ENCODE measurements around the gene NENF.

The NENF gene

DNA sequence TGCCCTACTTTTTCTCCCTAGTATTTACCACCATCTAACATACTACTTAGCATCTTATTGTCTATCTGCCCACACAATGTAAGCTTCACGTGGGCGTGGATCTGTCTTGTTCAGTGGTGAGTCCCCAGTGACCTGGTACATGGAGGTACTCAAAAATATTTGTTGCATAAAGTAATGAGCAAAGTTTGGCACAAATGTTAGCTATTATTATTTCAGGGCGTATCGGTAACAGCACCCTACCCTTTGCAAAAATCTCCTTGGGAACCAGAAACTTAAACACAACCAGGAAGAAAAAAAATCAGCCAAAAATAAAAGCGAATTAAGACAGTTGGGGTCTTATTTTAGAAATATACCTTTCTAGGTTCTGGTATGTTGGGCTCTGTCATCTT is 454 bp upstream of the NENF start:
- no peak for DNase-seq

DNA sequence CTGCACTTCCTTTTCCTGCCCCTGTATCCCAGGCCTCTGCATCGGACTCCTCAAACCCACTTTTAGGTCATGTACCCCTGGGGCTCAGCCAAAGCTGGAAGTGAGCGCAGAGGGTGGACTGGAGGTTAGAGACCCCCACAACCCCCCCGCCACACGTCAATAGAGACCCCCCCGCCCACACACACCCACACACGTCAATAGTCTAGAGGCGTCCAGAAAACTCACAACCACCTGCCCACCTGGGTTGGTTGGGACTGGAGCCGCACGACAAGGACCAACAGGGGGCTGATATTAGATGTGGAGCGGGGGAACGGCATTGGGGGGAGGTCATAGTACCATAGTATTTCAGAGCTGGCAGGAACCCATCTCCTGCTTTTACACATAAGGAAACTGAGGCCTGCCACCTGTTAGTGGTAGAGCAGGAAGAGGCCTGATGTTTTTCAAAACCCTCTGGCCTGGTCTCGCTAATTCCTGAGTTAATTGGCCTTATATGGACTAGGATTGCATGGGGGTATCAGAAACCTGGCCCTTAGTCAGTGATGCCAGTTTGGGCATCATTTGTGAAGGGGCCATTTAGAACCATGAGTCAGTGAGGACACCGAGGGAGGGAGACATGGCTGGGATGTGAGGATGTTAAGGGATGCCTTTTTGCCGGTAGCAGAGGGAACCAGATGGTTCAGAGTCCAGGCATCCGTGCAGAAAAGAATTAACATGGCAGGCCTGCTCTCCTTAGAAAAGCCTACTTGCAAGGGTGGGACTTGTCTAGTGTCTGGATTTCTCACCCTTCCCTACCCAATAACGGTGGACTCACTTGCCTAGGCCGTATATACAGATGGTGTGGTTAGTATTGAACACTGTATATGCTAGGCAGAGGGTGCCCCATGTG is 1.1 kb downstream of the NENF start:
- peak; percentile 54 for DNase-seq

DNA sequence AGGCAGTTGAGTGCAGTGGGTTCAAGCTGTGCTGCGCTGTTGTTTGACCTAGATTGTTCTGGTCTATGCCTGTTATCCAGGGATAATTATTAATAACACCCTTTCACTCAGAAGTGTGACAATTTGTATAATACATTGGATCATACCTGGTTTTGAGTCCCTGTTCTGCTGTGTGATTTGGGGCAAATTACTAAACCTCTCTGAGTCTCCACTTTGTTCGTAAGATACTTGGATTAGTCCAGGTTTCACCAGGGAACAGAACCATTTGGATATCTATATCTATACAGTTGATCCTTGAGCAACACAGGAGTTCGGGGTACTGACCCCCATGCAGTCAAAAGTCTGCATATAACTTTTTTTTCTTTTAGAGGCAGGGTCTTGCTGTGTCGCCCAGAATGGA is 2.3 kb downstream of the NENF start:
- DNase-seq, result no peak

DNA sequence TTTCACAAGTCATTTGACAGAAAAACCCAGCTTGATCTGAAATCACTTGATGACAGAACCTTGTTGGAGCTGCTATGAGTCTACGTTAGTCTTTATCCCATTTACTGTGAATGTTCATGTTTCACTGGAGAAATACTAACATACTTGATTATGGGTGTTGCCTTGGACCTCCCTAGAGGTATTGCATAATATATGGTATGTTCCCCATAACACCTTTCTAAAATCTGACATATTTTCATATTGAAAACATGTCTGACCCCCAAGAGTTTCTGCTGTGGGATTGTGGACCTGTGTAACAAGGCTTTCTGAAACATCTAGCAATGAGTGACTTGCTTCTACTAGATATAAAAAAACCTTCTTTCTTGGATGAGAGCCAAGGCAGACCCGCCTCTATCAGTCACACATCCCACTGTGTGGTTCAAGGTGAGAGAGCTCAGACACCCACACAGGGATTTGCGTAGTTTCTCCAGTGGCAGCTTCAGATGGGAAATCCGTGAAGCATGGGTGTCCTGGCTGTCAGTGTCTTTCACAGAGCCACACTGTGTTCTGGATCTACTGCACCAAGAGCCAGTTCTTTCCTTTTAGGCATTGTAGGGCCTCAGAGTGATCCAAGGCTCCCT is 4.6 kb downstream of the NENF start:
- DNase-seq, result peak; percentile 48

DNA sequence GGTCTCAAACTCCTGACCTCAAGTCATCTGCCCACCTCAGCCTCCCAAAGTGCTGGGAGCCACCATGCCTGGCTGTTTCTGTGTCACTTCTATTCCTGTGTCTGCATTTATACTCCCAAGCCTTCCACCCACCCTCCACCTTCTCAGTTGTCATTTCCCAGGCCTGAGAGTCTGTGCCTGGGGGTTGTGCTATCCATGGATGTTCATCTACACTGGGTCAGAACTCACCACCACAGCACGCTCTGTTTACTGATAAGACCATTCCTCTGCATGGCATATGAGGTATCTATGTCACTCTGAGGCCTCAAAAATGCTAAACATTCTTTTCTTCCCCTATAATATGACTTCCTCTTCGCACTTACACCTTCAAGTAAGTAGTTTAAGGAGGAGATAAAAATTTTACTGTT is 6.1 kb downstream of the NENF start:
- DNase-seq, result no peak

DNA sequence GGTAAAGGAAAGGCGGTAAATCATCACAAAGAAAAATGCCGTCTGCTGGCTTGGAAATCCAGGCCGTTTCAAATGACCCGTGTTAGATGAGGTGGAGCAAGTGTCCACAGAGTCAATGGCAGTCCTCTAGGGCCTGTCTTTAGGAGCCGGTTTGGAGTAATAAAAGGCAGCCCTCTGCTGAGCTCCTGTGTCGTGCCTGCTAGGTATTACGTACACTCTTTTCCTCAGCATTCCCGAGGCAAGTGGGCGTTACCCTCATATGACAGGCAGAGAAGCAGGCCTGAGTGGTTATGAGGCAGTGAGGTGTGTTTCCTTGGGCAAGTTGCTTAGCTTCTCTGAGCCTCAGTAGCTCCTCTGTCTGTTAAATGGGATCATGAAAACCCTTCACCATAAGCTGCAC is 7.7 kb downstream of the NENF start:
- no peak for DNase-seq

DNA sequence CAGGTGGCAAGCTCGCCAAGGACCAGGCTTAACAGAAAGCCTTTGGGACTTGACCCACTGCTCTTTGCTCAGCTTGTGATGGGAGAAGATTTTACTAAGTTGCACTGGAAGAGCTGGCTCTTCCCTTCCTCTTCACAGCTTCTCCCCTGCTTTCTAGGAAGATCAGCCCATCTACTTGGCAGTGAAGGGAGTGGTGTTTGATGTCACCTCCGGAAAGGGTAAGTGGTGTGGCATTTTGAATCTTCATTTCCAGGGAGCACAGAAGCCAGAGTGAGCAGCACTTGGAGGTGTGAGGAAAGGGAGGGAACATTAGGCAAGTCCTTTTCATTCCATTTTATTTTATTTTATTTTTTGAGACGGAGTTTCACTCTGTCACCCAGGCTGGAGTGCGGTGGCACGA is 9.7 kb downstream of the NENF start:
- no peak for DNase-seq

DNA sequence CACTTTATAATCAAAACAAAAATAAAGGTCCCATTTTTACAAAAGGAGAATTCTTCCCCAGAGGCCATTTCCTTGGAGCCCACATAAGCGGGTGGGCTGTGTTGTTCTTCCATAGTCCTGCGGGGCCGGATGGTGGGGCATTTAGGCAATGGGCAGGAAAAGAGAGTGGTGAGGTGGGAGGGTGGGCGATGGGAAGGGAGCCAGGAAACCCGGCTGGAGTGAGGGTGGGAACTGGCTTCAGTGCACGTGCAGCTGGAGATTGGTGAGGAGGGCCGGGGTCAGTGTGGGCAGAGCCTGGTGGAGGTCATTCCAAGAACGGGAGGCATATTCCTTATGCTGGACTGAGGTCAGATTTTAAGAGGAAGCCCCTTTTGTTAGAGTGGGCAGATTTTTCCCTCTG is 13.6 kb downstream of the NENF start:
- no peak for DNase-seq

DNA sequence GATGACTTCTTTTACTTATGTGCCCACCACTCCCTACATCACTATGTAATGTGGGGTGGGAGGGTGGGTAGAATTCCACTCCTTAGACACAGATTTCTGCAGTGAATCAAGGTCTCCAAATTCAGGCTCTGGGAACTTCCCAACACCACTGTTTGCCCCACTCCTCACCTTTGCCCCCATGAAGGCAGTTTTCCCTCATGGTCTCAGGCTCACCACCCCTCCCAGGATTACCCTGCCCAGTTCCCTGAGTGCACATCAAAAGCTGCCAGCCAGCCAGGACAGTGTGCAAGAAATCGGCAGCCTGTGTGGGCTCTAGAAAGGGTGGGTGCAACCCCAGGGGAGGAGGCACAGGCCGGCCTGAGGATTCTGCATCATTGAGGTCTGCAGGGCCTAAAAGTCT is 14.8 kb downstream of the NENF start:
- DNase-seq, result no peak

DNA sequence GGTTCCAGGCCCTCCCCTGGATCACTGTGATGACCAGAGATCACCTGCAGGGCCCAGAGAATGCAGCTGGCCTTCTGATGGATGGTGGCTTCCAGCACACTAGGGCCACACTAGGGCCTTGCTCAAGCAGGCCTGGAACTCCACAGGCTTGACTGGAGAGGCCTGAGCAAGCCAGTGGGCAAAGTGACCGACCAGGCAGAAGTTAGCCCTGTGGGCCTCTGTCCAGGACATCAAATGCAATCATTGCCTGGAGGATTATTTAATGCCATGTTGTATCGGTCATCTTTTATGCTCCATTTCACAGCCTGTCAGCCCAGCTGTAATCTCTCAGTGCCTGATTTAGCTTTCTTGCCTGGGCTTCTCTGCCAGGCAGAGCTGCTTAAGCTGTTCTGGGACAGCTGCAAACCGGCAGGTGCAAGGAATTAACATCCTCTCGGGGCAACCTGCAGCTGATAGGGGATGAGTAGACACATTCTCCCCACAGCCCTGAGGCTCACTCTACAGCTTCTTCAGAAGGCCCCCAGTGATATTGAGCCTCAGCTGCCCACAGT is 17.7 kb downstream of the NENF start:
- DNase-seq, result peak; percentile 91

DNA sequence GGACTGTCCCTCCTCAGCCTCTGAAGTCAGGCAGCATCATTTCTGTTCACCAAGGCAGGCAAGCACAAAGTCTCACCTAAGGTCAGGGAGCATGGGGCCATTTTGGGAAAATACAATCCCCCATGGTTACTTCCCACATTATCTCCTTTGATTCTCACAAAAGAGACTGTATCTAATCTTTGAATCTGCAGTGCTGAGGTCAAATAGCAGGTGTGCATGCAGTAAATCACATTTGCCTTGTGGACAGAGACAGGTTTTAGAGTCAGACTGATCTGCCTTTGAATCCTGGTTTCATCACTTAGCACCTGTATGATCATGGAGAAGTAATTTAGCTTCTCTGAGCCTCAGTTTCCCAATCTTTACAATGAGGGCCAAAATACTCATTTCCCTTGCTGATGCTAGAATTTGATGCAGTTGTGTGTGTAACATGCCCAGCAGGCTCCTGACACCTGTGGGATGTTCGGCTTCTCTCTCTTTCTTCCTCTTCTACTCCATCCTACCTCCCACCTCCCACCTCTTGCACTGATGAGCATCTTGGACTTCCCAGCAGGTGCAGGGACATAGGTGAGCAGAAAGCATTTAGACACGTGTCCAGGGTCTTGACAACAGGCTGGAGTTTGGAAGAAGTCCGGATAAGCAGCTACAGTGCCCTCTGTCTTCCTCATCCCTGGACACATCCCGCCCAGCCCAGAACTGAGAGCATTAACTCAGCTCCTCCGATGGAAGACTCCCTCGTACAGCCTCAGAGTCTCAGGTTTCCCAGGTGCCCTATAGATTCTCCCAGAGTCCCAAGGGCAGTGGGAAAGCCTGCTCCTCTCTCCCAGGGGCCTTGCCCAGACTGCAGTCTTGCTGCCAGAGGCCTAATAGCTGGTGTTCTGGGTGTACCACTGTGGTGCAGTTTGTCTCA is 18.9 kb downstream of the NENF start:
- no peak for DNase-seq

DNA sequence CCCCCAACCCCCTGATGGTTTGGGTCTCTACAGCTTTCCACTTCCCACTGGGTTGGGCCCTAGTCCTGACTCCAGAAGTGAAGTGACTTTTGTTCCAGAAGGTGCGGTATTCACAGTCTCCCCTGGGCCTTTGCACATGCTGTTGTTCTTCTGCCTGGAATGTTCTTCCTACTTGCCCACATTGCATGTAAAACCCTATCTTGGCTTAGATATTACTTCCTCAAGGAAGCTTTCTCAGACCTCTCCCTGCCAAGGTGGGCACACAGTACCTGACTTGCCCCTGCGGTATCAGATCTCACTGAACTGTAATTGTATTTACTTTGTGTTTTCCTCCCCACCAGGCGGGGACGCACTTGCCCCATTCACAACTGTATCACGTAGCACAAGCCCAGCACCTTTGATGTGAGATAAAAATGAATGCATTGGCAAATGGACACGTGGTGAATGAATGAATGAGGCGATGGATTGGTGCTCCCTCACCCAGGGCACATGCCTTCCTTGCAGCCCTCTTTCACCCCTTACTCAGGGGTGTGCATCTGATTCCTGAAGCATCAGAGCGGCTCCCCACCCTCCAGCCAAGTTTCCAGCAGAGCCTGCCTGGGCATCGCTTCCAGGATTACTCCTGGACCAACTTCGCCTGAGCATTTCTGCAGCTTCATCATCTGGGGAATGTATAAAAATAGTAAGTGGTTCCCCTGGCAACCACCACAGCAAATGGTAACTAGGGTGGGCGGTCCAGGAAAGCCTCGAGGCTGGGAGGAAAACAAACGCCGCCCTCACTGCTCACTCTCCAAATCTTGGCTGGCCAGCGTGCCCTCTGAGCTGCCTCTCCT is 19.8 kb downstream of the NENF start:
- no peak for DNase-seq

DNA sequence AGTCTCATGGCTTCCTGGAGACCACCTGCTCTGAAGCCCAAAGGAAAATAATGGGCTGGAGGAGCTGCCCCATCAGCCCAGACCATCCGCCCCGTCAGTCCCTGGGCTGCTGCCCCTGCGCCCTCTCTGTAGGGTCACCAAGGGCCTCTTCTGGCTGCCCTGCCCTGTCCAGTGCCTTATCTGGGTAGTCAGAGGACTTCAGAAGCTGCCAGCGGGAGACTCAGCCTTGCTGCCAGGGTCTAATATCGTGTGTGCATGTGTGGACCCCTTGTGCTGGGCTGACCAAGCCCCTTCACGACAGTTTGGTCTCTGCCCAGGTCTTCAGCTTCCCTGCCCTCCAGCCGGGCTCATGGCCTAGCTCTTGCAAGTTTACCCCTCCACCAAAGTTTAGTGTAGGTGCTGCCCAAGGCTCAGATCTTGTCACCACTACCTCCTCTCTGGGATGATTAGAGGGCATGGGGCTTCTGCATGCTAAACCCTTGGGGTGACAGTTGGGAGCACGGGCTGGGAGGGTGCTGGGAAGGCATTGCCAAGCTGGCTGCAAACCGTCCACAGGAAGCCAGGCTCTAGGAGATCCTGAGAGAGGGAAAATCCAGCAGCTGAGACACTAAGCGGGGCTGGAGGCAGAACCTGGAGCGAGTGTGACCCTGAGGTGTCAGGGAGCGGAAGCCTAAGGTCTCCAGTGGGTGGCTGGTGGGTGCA is 20.6 kb downstream of the NENF start:
- no peak for DNase-seq

DNA sequence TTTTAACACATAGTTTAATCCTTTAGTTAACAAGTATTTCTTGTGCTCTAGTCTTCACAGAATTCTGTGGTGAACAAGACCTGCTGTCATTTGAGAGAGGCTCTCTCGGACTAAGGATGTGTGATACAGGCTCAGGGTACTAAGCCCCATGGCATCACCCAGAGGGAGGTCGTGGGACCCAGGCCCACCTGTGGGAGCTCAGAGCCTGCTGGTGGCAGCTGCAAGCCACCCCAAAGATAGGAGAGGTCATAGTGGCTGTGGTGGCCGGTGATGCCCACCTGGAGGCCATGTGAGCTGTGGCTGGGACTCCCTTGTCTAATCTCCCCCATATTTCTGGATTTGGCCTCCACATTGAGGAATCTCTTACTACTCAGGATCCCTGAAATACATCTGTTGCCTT is 22.0 kb downstream of the NENF start:
- DNase-seq, result no peak

DNA sequence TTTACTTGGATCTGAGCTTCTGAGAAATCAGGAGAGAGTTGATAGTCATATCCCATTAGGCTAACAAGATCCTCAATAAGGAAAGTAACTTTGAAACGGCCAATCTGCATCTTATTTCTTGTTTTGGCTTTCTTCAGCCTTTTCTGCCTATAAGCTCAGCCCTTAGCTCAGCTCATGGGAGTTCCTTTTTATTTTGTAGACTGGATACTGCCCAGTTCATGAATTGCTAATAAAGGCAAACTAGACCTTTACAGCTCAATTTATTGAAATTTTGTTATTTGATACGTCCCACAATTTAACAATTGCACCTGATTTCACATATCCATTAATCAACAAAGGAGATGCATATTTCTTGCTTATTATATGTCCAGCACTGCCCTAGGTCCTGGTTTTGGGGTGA is 22.7 kb downstream of the NENF start:
- no peak for DNase-seq

DNA sequence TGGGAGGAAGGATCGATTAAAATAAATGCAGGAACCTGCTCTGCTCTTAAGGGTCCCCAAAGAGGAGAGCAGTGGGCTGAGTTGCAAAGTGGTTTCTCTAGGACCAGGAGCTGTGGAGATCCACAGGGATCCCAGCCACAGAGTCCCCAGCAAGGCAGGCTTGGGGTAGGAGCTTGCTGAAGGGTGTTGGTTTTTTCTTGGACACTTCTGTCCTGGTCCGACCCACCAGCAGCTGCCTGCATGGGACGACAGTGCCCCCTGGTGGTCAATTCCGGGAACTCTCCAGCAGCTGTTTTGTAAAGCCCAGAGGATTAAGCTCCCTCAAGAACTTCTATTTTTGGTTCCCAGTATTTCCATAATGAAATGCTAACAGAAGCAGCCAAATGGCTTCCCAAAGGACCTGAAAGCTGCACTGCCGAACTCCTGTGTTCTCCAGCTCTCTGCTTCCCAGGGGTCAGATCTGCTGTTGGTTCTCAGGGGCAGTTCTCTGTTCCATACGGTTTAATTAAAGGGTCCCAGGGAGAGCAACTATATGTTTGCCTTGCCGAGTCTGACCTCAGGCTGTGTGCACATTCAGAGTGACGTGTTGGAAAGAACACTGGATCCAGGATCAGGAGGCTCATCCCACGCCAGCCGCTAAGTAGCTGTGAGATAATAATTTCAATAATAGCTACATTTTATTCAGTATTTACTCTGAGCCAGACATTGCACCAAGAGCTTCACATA is 23.2 kb downstream of the NENF start:
- peak; percentile 93 for DNase-seq

DNA sequence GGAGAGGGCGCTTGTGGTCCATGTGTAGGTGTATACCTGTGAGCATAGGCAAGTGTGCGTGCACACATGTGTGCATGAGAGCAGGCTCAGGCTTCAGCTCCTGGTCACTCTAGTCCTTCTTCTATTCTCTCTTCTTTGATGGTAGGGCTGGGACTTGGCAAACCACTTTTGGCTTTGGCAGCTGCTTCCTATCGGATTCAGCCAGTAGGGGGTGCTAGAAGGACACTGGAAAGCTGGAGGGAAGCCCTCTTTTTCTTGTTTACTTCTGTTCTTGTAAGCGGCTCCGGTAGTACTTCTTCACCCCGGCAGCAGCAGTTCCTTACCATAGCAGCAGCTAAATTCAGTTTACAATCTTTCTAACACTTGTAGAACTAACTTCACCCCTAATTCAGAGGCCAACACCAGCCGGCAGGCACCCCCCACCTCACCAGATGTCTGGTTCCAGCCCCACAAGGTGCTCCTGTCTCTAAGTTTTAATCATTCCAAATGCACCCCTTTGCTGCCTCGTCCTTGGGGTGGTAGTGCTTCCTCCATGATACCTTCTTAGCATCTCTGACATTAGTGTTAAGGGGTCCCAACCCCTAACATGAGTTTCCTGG is 25.1 kb downstream of the NENF start:
- peak; percentile 88 for DNase-seq

DNA sequence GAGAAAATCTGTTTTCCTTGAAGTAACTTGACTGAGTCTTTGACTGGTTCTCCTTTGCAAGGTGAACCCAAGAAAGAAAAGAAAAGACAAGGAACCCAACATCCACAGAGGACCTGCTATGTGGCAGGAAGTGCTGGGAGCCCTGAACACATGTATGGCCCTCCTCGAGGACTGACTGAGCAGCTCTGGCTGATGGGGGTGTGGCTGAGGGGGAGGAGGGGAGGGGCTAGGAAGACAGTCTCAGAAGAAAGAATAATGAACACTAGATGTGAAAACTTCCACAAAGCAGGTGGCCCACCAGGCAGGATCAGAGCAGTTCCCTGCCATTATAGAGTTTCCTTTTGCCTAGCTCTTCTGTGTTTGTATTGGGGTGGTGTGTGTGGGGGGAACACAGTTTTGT is 26.1 kb downstream of the NENF start:
- peak; percentile 59 for DNase-seq

DNA sequence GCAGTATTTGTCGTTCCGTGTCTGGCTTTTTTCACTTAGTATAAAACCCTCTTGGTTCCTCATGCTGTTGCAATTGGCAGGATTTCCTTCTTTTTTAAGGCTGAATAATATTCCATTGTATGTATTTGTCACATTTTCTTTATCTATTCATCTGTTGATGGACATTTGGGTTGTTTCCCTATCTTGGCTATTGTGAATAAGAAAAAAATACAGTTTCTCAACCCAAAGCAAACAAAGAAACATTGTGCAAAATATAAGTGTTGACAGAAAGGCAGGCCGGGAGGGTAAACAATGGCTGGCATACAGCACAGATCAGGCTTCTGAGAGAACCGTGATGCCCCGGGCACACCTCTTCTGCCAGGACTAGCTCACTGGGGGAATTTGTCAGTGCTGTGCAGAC is 26.9 kb downstream of the NENF start:
- DNase-seq, result no peak

DNA sequence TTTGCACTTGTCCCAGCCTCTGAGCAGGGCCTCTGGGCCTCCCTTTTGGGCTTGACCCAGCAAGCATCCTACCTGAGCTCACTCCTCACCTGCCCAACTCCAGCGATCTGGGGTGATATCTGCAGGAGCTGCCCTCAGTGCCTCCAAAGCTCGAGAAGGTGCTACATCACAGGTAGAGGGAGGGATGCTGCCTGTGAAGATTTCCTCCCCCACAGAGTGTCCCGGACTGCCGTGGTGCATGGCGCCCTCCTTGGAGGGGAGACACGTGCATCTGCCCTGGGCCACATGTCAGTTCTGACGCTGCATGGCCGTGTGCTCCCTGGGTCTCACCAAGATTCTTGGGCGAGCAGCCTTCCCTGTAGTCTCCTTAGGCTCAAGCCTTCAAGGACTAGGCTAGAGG is 27.7 kb downstream of the NENF start:
- DNase-seq, result no peak

Data from NCI-H82 (cell line).